NT2/D1 (cell line): ENCODE measurements around the gene IL1R2.

ENCODE experiments used
- SUZ12 ChIP-seq: IDR thresholded peaks from 2 replicates; pipeline ENCODE4 v1.6.1; 2011; ENCODE audit not compliant: insufficient read length, insufficient read depth; ENCODE audit errors: extremely low read depth
- YY1 ChIP-seq: IDR thresholded peaks from 2 replicates; pipeline ENCODE4 v1.6.1; 2011; ENCODE audit not compliant: insufficient read length, insufficient read depth

DNA sequence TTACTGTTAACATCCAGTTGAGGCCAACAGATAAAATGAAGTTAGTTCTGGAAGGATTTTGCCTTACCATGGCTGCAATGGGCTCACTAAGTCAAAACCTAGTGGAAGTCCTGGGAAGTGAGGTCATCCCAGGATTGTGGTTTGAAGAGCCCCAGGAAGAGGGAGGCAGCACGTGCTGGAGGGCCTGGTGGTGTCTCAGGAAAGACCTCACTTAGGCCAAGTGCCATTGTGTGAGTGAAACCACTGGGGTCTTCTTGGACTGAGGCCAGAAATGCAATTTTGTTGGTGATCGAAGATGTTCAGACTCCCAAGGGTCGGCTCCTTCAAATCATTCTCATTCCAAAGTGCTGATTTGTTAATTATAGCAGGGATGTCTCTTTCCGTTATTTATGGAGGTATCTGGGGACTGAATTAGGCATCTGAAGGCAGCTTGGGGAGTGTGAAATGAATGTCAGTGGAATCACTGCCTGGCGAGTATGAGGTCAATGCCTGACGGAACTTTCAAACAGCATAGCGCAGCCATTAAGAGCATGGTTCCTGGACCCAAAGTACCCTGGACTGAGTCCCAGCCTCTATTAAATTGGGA is 60.0 kb downstream of the IL1R2 start:
- TF ChIP-seq SUZ12 (no peak), YY1 (no peak)
